ENCODE results near the gene CDH4.

CDH4 gene

DNA sequence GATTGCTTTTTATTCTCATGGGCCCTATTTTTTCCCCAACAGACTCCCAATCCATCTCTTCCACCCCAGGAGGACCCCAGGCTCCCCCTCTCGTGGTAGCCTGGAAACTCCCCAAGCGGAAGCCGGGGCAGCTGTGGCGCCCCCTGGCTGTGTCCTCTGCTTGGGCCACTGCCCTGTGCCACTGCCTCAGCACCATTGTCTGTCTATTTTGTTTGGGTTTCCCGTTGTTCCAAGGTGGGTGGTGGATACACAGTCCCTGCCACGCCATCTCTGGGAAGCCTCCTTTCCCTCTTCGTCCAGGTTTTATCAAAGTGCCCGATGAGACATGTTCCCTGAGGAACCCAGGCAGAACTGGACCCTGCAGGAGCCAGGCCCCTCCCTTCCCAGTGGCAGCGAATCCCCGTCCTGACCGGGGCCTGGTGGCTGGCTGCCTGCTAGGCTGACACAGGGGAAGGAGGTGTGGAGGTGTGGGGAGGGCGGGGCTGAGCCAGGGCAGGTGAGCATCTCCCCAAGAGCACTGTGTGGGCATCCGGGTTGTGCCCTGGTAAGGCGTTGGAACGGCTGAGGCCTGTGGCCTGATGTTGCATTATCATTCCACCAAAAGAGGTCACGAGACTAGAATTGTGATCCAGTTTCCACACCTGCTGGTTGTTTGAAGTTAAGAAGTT, 228.2 kb downstream of the CDH4 start:
- in situ Hi-C loops (cut with HindIII; ENCODE audit: low pct_ligation_motif_present, low pct_unique_long_range_greater_than_20kb, low sequenced_read_pairs), result no loop called here
- no peak for DNase-seq

DNA sequence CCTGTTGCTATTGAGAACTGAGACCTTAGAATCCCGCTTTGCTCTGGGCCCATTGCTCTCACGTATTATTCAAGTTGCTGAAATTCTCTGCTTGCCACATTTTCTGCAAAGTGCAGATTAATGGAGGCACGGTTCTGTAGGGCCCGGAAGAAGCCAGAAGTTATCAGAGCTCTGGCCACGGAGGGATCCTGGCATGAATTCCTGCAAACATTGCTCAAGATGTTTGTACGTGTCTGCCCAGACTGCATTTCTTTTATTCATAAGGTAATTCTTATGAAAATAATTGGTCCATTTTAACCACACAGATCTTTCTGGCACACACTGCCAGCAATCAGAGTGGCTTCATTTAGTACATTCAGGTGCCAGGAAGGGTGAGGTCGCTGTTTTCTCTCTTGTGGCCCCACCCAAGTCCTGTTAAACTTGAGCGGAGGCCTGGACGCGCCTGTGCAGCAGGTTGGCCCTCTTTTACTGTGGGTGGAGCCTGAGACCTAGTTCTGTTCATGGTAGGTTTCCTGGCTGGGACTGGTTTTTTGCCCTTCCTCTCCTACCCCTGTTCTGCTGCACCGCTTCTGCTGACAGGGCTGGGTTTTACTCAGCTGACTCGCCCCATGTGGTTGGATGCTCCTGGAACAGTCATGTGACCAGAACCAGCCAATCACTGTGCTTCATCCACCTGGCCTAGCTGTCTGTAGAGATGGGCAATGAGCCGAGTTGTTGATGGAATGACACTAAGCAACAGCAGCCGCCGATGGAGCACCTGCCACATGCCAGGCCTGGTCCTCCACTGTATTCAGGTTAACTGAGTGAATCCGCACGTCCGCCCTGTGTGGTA, 230.2 kb downstream of the CDH4 start:
- in situ Hi-C loops (cut with HindIII; ENCODE audit: low pct_ligation_motif_present, low pct_unique_long_range_greater_than_20kb, low sequenced_read_pairs), result no loop called here
- DNase-seq, result no peak

DNA sequence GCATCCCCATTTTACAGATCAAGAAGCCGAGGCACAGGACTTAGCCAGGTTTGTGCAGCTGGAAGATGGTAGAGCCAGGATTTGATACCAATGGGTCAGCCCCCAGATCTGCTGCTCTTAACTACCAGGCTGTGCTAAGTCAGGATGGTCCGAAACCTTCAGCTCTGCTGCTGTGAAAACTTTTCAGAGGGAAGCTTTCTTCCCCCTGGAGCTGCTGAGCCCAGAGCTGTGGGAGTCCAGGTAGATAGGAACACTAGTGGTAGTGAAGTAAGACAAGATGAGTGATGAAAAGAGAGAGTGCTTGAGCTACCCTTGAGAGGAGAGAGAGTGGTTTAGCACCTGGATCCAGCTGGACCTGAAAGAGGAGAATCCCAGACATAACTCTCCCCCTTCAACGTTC, 230.8 kb downstream of the CDH4 start:
- in situ Hi-C loops (cut with HindIII; ENCODE audit: low pct_ligation_motif_present, low pct_unique_long_range_greater_than_20kb, low sequenced_read_pairs), result no loop called here
- no peak for DNase-seq

DNA sequence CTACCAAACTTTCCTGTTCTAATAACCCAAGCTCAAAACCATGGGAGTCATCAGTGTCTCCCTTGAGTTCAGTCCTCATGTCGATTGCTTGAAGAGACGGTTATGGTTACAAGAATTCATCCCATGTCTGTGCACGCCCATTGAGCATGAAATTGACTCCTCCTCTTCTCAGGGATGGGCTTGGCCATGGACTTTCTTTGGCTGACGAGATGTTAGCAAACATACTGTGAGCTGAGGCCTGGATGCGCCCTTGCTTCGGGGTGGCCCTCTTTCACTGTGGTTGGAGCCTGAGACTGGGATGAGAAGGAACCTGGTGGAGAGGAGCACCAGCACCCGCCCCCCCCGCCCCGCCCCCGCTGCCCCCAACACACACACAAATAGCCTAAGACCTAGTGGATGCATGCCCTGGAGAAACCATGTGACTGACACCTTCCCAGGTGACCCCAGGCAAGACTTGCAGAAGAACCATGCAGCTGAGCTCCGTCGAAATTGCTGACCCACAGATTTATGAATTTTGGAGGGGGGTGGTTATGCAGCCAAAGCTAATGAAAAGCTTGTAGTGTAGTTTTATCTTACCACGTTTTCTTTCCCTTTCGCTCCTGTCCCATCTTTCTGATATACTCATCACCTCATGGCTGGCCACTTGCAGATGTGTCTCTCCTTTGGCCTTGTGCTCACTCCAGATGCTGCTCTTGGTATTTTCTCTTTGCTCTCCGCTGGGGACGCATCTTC, 231.4 kb downstream of the CDH4 start:
- in situ Hi-C loops (cut with HindIII; ENCODE audit: low pct_ligation_motif_present, low pct_unique_long_range_greater_than_20kb, low sequenced_read_pairs), result no loop called here
- no peak for DNase-seq

DNA sequence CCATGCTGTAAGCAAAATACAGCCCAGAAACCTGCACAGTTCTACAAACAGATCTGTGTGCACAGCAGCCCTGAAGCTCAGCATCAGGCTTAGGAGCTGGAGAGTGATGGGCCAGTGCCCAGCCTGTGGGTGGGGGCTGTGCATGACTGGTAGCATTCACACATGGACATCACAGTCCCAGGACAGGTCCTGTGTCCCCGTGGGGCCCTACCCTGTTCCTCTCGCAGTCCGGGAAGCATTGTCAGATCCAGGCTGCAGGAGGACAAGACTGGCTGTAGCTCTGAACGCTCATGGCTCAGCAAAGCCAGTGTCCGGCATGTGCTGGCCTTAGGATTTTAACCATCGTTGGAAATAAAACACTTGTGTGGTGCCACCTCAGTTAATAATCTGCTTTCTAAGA, 234.1 kb downstream of the CDH4 start:
- in situ Hi-C loops (cut with HindIII; ENCODE audit: low pct_ligation_motif_present, low pct_unique_long_range_greater_than_20kb, low sequenced_read_pairs), result no loop called here
- no peak for DNase-seq

DNA sequence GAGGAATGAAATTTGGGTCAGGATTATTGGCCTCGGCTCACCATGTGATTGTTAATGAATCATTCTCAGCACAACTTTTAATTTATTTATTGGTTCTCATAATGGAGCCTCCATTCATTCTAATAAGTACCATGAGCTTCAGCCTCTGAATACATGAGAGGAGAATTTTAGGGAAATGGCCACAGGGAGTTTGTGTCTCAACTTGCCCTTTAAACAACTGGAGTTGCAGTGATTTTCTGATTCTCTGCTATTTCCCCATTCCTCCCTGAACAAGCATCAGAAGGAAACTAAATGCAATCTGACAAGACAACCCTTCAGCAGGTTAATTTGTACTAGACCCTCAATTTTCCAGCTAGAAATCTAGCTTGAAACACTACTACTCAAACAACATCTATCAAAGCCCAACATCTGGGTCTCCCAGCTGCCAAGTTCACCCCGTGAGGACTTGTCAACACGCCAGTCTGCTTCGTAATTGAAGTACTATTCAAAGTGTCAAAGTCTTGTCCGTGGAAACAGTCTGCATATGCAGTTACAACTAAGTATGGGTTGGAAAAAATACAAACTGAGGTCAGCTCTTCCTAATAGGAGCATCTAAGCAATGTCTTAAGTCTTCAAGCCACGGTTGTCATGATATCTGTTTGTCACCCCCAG, 235.4 kb downstream of the CDH4 start:
- no peak for DNase-seq
- in situ Hi-C loops (cut with HindIII; ENCODE audit: low pct_ligation_motif_present, low pct_unique_long_range_greater_than_20kb, low sequenced_read_pairs), result no loop called here

DNA sequence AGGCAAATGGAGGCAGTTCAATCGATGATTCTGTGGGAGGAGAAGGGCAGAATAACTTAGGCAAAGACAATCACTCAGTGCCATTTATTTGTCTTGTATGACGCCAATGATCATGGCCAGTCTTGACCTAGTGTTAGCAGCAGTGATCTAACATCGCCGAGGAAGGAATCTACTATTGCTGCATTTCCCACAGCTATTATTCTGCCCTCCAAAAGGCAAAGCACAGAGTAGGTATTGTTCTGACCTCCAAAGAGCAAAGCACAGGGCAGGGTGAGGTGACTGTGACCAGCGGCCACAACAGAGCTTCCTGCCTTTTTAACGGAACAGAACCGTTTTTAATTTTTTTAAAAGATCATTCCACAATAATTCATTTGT, 235.9 kb downstream of the CDH4 start:
- no peak for DNase-seq
- in situ Hi-C loops (cut with HindIII; ENCODE audit: low pct_ligation_motif_present, low pct_unique_long_range_greater_than_20kb, low sequenced_read_pairs), result no loop called here

DNA sequence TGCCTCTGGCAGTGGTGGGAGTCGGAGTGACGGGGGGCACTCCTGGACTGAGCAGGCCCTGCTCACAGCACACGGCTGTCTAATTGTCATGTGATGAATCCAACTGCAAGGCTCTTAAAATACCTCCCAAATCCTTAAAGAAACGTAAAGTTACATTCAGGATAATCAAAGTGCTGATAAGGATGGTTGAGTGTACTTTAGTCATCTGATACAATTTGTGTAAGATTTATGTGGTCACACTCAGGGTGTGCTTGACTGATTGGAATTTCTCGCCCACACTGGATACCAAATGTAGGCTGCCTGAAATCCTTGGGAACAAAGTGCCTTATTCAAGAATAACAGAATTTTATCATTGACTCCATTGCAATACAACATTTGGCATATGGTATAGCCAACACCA, 238.7 kb downstream of the CDH4 start:
- in situ Hi-C loops (cut with HindIII; ENCODE audit: low pct_ligation_motif_present, low pct_unique_long_range_greater_than_20kb, low sequenced_read_pairs), result no loop called here
- no peak for DNase-seq

DNA sequence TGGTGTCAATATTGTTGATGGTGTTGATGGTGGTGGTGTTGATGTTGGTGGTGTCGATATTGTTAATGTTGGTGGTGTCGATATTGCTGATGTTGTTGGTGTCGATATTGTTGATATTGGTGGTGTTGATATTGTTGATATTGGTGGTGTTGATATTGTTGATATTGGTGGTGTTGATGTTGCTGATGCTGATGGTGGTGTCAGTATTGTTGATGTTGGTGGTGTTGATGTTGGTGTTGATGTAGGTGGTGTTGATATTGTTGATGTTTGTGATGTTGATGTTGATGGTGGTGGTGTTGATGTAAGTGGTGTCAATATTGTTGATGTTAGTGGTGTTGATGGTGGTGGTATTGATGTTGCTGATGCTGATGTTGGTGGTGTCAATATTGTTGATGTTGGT, 240.0 kb downstream of the CDH4 start:
- DNase-seq, result no peak
- in situ Hi-C loops (cut with HindIII; ENCODE audit: low pct_ligation_motif_present, low pct_unique_long_range_greater_than_20kb, low sequenced_read_pairs), result no loop called here

DNA sequence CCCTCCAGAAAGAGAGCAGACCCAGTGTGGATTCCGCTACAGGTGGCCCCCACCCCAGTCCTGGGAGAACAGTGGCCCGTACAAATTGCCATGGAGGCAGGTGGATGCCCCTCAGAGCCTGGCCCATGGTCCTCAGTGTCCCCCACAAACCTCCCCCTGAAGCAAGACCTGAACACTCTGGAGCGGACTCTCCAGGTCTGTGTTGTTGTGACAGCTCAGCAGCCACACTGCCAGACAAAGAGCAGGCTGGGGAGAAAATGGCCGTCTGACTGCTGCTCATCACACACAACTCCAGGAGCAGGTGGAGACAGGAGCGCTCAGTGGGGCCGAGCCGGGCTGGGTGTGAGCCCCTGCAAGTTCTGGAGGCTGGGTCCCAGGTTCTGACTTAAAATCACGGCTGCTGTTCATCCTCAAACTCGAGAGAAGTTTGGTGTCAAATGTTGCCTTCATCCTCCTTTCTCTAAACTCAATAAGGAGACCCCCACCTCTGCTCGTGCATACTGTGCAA, 241.8 kb downstream of the CDH4 start:
- no peak for DNase-seq
- in situ Hi-C loops (cut with HindIII; ENCODE audit: low pct_ligation_motif_present, low pct_unique_long_range_greater_than_20kb, low sequenced_read_pairs), result no loop called here

DNA sequence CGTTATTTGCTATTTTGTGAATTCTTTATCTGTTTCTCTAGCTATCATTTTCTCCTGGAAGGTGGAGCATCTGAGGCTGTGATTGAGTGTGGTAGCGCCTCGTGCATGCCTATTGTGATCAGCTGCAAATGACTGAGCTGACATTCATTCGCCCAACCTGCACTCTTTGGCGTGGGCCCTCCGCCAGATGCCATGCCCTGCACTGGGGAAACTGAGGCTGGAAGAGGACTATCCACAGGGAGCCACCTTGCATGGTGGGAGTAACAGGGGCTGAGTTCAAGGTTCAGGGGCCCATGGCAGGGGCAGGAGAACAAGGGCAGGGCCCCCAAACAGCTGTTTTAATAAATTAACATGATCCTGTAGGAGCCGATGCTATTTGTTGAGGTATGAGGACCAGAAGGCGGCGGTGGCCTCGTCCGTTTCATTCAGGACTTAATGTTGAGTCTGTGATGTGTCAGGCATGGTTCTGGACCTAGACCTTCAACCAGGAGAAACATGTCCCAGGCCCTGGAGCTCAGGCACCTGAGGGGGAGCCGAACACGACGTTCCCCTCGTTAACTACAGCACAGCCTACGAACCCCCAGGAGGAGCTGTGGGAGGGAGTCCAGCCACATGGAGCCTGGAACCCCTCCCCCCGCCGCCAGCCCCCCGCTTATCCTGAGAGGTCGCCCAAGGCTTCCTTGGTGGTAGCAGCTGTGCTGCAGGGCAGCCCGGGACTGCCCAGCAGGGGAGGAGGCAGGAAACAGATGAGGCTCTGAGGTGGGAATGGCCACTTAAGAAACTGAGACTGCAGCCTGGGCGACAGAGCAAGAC, 242.9 kb downstream of the CDH4 start:
- no peak for DNase-seq
- in situ Hi-C loops (cut with HindIII; ENCODE audit: low pct_ligation_motif_present, low pct_unique_long_range_greater_than_20kb, low sequenced_read_pairs), result no loop called here

DNA sequence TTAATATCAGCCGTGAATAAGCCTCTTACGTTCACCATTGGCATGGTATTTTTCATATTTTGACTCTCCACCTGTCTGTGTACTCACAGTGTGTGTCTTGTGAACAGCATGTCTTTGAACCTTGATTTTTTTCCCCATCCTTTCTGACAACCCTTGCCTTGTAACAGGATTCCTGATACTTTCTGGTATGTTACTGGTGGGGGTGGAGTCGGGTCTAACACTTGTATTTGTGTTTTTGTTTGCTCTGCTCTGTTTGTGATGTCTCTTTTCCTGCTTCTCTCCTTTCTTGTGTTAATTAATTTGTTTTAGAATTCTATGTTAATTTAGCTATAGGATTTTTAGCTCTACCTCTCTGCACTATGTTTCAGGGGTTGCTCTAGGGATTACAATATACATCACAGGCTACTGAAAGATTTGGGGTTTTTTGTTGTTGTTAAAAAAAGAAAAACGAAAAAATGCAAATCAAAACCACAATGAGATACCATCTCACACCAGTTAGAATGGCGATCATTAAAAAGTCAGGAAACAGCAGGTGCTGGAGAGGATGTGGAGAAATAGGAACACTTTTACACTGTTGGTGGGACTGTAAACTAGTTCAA, 245.1 kb downstream of the CDH4 start:
- no peak for DNase-seq
- in situ Hi-C loops (cut with HindIII; ENCODE audit: low pct_ligation_motif_present, low pct_unique_long_range_greater_than_20kb, low sequenced_read_pairs), result no loop called here

DNA sequence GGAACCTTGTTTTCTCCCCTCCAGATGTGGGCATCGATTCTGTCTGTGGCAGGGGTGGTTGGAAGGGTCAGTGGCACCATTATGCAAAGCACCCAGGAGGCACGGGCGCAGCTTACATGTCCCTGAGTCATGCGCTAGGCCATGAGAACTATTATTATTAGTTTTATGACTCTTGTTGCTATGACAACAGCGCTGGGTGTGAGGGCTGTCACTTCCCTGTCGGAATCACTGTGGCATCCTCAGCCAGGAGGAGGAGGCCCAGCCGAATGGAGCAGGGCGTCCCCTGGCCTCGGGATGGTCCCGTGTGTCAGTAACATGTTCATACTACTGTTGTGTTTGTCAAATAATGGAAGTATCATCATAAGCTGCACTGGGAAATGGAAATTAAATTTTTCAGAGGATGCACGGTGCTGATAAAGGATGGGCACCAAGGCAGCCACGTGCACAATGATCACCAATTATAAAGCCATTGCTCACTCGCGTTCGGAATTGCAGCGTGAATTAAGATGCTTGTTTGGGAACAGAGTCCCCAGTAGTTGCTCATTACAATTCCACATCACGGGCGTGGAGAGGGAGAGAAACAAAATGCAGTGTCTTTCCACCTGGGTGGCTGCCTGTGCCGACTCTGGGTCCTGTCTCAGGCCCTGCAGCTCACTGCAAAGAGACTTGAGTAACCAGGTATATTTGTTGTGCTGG, 247.9 kb downstream of the CDH4 start:
- DNase-seq, result no peak
- in situ Hi-C loops (cut with HindIII; ENCODE audit: low pct_ligation_motif_present, low pct_unique_long_range_greater_than_20kb, low sequenced_read_pairs), result no loop called here

DNA sequence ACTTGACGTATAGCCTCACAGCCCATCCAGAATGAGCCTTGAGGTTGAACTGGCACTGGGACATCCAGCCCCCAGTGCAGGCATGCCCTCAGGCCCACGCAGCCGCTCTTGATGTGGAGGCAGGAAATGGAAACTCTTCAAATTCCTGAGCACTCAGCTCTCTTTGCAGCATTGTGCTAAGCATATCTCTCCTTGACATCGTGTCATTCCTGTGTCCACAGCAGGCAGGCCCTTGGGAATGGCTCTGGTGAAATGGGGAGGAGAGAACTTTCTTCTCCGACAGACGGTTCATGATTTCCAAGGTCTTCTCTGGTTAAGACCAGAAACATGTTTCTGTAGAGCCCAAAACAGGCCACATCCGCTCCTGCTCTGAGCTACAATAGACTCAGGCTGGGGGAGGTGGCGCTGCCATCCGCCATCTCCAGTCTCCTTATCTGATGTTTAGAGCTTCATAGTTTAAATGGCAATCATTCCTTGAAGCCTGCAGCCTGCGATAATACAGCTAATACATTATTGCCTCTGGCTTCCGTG, 248.8 kb downstream of the CDH4 start:
- DNase-seq, result no peak
- in situ Hi-C loops (cut with HindIII; ENCODE audit: low pct_ligation_motif_present, low pct_unique_long_range_greater_than_20kb, low sequenced_read_pairs), result no loop called here

DNA sequence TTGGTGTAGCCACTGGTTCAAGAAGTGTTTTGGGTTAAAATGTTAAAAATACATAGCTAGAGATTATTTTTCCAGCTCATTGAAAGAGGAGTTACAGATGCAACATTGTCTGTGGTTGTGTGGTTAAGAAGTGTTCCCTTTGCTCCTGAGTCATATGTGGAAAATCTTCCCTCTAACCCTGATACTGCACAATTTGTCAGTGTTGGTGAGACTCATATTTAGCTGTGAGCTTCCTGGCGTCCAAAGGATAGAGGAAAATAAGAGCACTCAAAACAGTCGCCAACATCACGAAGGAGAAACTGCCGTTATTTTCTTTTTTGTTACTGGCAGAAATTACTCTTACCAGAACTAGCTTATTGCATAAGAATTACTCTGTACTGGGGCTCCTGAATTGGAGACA, 250.4 kb downstream of the CDH4 start:
- no peak for DNase-seq
- in situ Hi-C loops (cut with HindIII; ENCODE audit: low pct_ligation_motif_present, low pct_unique_long_range_greater_than_20kb, low sequenced_read_pairs), result no loop called here

DNA sequence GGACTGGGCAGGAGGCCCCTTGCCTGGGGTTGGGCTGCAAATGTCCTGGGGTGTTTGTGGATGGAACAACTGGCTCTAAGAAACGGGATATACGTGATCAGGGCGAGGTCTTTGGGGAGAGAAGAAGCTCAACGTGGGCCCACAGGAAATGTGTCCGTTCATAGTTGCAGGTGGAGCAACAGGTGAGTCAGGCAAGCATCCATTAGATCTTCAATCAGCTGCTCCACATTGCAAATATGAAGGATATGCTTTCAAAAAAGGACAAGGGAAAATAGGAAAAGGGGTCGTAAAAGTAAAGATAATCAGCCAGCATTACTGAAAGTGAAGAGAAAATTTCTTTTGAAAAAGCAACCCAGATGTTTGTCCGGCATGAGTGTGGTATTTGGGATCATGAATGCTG, 251.0 kb downstream of the CDH4 start:
- in situ Hi-C loops (cut with HindIII; ENCODE audit: low pct_ligation_motif_present, low pct_unique_long_range_greater_than_20kb, low sequenced_read_pairs), result no loop called here

DNA sequence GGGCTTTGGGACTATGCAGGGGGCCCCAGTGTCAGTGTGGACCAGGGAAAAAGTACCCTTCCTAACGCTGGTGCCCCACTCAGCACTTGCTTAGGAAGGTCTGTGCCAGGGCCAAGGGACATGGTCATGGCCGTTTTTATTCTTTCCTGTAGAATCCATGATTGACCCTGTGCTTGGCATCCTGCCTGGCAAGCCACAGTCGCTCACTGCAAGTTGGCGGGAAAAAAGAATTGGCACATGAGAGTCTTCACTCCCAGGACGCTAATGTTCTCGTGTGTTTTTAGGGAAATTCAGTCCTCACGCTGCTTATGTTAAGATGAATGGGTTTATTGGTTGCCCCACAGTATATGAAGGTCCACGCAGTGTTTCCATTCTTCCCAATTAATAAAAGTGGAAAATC, 253.4 kb downstream of the CDH4 start:
- in situ Hi-C loops (cut with HindIII; ENCODE audit: low pct_ligation_motif_present, low pct_unique_long_range_greater_than_20kb, low sequenced_read_pairs), result no loop called here
- DNase-seq, result no peak

More for the DNA sequence above, 251.0 kb downstream of the CDH4 start:
- DNase-seq, result no peak

Measured in ACHN (cell line).